ENCODE data around the gene CD96.

CD96 gene

GRCh38 chr3:111571282-111571681 lies 29.3 kb downstream of the CD96 start:
- no peak for TF ChIP-seq CTCF (IDR thresholded peaks at IDR 0.05; ENCODE audit: insufficient read depth, low read depth, low read length, missing control alignments)
- no peak overlapping the region for H3K4me3 ChIP-seq (ENCODE audit: low read length)
- DNase-seq (ENCODE audit: low read depth), result no peak

GRCh38 chr3:111571907-111572460 lies 30.0 kb downstream of the CD96 start:
- peak; percentile 30 for DNase-seq (ENCODE audit: low read depth)
- no peak for TF ChIP-seq CTCF (IDR thresholded peaks at IDR 0.05; ENCODE audit: insufficient read depth, low read depth, low read length, missing control alignments)

GRCh38 chr3:111577113-111577512 lies 35.1 kb downstream of the CD96 start:
- no peak for DNase-seq (ENCODE audit: low read depth)
- TF ChIP-seq CTCF (IDR thresholded peaks at IDR 0.05; ENCODE audit: insufficient read depth, low read depth, low read length, missing control alignments), result no peak
- no peak overlapping the region for H3K4me3 ChIP-seq (ENCODE audit: low read length)

More at GRCh38 chr3:111571907-111572460, 30.0 kb downstream of the CD96 start:
- H3K4me3 ChIP-seq (ENCODE audit: low read length), result no peak overlapping the region

- H3K4me3 ChIP-seq (ENCODE audit: low read length), result no peak overlapping the region
- DNase-seq (ENCODE audit: low read depth), result peak; percentile 89
- peak; percentile 80 for TF ChIP-seq CTCF (IDR thresholded peaks at IDR 0.05; ENCODE audit: insufficient read depth, low read depth, low read length, missing control alignments)
These were observed 36.0 kb downstream of the CD96 start for GRCh38 chr3:111577798-111578685.

GRCh38 chr3:111578867-111579266 lies 36.9 kb downstream of the CD96 start:
- TF ChIP-seq CTCF (IDR thresholded peaks at IDR 0.05; ENCODE audit: insufficient read depth, low read depth, low read length, missing control alignments), result no peak
- H3K4me3 ChIP-seq (ENCODE audit: low read length), result no peak overlapping the region
- no peak for DNase-seq (ENCODE audit: low read depth)

GRCh38 chr3:111579495-111579894 lies 37.5 kb downstream of the CD96 start:
- DNase-seq (ENCODE audit: low read depth), result no peak
- no peak for TF ChIP-seq CTCF (IDR thresholded peaks at IDR 0.05; ENCODE audit: insufficient read depth, low read depth, low read length, missing control alignments)
- no peak overlapping the region for H3K4me3 ChIP-seq (ENCODE audit: low read length)

Measured in epithelial cell of esophagus (primary cell).